ENCODE data around the gene STK39. TPM values are rescaled to one million over a fixed set of nuclear protein-coding genes. Genes with fewer than 3 reads are reported as not detected.

STK39 gene
- total and polyA plus RNA-seq, 9 of the 15 experiments (the other 6 are each of a cell fraction or from before 2014, with no cell fraction given): 0.19 to 0.76 (median 0.51) TPM

GRCh38 chr2:167928434-167928833, 319.0 kb downstream of the STK39 start (continued):
- TF ChIP-seq CHD7 (IDR thresholded peaks at IDR 0.05; ENCODE audit: low read depth, low read length): no peak
- no peak for TF ChIP-seq EWSR1 (IDR thresholded peaks at IDR 0.05; ENCODE audit: borderline replicate concordance, low read depth, partially characterized antibody)
- TF ChIP-seq TBL1XR1 (IDR thresholded peaks at IDR 0.05; ENCODE audit: low read length in 2 of 2): no peak
- no peak for TF ChIP-seq ZSCAN32 (CRISPR knock-in tag; IDR thresholded peaks at IDR 0.05)

Data from K562 (cell line).